ENCODE measurements around the gene CPA4.

The CPA4 gene

GRCh38 chr7:130275826-130276297 is 17.1 kb upstream of the CPA4 start:
- POLR2A ChIA-PET = no interaction called here
- DNase-seq (ENCODE audit: extremely low spot score) = no peak
- CTCF ChIA-PET = no interaction called here
- no peak for TF ChIP-seq CTCF (IDR thresholded peaks at IDR 0.05; ENCODE audit: control extremely low read depth, extremely low read depth, low read depth, missing control alignments)

- ChIA-PET POLR2A (no interaction called here), CTCF (no interaction called here)
- no peak for TF ChIP-seq CTCF (IDR thresholded peaks at IDR 0.05; ENCODE audit: control extremely low read depth, extremely low read depth, low read depth, missing control alignments)
- DNase-seq (ENCODE audit: extremely low spot score) = no peak
These were observed 15.9 kb upstream of the CPA4 start for GRCh38 chr7:130276796-130277762.

- peak; percentile 16 for TF ChIP-seq CTCF (IDR thresholded peaks at IDR 0.05; ENCODE audit: control extremely low read depth, extremely low read depth, low read depth, missing control alignments)
- DNase-seq (ENCODE audit: extremely low spot score) = no peak
- CTCF ChIA-PET = interaction anchor here (1.0 kb wide), 2 partner anchors 36 to 528 kb away, joined by 3 to 4 read pairs; no protein-coding TSS in a partner anchor
- POLR2A ChIA-PET = interaction anchor here (0.6 kb wide), 1 partner anchor 13 kb away, joined by 3 read pairs; no protein-coding TSS in a partner anchor
These were observed 15.0 kb upstream of the CPA4 start for GRCh38 chr7:130277763-130278643.

- ChIA-PET CTCF (interaction anchor here (1.0 to 1.2 kb wide), 4 partner anchors 17 to 527 kb away, joined by 3 to 4 read pairs (median 3); no protein-coding TSS in a partner anchor), POLR2A (interaction anchor here (0.6 kb wide), 1 partner anchor 14 kb away, joined by 3 read pairs; no protein-coding TSS in a partner anchor)
- DNase-seq (ENCODE audit: extremely low spot score) = no peak
These were observed 14.1 kb upstream of the CPA4 start for GRCh38 chr7:130278860-130279259.

GRCh38 chr7:130279286-130279685 is 13.7 kb upstream of the CPA4 start:
- no peak for TF ChIP-seq CTCF (IDR thresholded peaks at IDR 0.05; ENCODE audit: control extremely low read depth, extremely low read depth, low read depth, missing control alignments)
- POLR2A ChIA-PET = no interaction called here
- CTCF ChIA-PET = interaction anchor here (0.8 to 1.2 kb wide), 3 partner anchors 14 to 39 kb away, joined by 3 read pairs; partner anchors contain the start of gene CPA4
- DNase-seq (ENCODE audit: extremely low spot score) = no peak

More at GRCh38 chr7:130278860-130279259, 14.1 kb upstream of the CPA4 start:
- TF ChIP-seq CTCF (IDR thresholded peaks at IDR 0.05; ENCODE audit: control extremely low read depth, extremely low read depth, low read depth, missing control alignments) = no peak

GRCh38 chr7:130279906-130280305 is 13.1 kb upstream of the CPA4 start:
- ChIA-PET CTCF (interaction anchor here (0.8 to 1.2 kb wide), 2 partner anchors 13 to 39 kb away, joined by 3 read pairs; partner anchors contain the start of gene CPA4), POLR2A (no interaction called here)
- no peak for TF ChIP-seq CTCF (IDR thresholded peaks at IDR 0.05; ENCODE audit: control extremely low read depth, extremely low read depth, low read depth, missing control alignments)
- no peak for DNase-seq (ENCODE audit: extremely low spot score)

Measured in GM10248 (cell line).